CD4-positive, alpha-beta T cell treated with Interleukin-15 for 1 hour (primary cell): ENCODE results near the gene VANGL2.

Experiments used
- DNase-seq: peaks from one replicate; pipeline ENCODE4 v3.0.0-alpha.2; 2020

The VANGL2 gene

DNA sequence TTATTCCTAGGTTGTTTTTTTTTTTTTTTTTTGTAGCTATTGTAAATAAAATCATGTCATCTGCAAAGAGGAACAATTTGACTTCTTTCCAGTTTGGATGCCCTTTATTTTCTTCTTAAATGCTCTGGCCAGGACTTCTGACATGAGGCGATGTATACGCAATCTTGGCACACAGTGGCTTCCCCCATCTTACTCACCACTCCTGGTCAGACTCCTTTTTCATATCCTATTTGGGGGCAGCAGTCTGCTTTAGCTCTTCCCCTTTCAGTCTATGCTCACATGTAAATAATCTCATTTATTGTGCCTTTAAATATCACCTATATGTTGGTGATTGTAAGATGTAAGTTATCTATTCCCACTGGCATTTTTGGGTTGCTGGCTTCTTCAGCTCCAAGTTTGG lies 66.6 kb downstream of the VANGL2 start:
- no peak for DNase-seq

GRCh38 chr1:160467576-160467975 lies 67.2 kb downstream of the VANGL2 start:
- DNase-seq = no peak

DNA sequence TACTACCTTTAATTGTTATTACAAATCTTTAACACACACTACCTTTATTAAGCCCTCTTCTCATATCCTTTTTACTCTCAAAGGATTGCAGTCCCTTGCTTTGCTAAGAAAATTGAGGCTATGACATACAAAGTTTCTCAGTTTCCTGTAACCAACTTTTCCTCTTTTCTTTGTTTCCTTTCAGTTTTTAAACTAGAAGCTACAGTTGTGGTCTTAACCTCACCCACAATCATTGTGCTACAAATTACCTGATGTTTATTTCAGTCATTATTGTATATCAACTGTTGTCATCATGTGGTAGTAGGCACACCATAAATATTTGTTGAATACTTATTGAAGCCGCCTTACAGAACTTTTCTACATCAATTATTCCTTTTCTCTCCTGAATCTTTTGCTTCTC lies 70.9 kb downstream of the VANGL2 start:
- DNase-seq = no peak

DNA sequence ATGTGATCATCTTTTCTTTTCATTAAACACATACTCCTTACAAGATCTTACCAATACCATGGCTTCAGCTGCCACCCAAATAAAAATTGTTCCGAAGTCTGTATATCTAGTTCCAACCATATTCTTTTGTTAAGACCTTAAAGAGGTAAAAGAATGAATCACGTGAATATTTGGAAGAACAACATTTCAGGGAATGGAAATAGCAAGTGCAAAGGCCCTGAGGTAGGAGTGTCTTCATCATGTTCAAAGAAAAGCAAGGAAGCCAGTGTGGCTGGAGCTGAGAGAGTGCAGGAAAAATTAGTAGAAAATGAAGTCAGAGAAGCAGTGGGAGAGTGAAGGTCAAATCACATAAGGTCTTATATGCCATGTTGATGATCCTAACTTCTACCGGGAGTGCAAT lies 71.7 kb downstream of the VANGL2 start:
- DNase-seq = no peak

DNA sequence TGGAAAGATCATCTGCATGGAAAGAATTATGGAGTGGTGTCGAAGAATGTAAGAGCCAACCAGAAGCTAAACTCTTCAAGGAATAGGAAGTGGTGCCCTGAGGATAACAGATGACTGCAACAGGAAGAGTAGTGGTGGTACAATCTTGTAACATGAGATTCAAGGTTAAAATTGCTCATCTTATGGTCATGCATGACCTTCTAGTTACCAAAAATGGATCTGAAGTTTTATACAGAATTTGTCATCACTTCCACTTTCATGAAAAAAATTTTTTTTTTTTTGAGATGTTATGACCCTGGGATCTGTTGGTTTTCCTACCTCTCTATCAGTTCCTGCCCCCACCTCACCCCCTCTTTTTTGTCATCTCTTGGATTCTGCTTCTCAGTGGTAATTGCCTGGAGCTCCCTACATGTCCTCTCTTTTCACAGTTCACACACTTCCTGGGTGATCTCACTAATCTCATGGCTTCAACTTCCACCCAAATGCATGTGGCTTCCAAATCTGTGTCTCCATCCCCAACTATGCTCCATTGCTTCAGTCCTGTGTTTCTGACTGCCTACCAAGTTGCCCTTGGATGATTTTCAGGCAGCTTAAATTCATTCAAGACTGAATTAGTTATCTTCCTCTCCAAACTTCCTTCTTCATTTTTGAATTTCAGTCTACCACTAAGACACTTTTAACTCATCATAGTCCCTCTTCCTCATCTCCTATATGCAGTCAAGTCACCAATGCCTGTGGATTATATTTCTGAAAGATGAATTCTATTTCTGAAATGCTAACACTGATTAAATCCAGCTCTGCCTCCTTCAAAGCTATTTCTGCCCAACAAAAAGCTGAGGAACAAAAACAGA lies 74.3 kb downstream of the VANGL2 start:
- DNase-seq = no peak
